Amygdala (tissue), 56 donors: ENCODE data around the gene ADD1.

Experiments
- DNase-seq, 56 donors: peaks; one replicate each; lab custom pipeline; 2025; lab: John Stamatoyannopoulos, UW

Gene ADD1

DNA sequence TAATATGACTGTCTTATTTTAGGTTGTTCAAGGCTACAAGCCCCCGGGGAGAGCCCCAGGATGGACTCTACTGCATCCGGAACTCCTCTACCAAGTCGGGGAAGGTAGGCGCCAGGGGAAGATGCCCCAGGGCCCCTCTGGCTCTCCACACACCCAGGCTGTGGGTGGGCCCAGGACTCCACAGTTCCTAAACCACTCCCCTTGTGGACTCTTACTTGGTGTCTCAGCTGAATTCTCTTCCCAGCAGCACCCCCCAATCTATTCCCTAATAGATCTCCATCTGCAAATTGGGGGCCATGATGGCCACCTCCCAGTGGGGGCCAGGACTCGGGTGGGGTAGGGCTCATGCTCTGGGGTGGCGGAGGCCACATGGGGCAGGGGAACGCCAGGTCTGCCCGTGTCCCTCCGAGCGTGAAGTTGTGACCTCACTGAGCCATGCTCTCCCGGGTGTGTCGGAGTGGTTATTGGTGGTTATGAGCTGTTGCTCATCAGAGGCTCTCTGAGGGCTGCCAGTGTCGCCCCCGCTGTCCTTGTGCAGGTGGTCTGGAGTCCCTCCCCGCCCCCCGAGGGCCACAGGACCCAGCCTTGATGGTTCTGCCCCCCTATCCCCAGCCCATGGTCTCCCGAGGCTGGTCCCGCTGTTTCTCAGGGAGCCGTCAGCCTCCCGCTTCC is 11.2 kb upstream of the ADD1 start:
- no peak for DNase-seq

DNA sequence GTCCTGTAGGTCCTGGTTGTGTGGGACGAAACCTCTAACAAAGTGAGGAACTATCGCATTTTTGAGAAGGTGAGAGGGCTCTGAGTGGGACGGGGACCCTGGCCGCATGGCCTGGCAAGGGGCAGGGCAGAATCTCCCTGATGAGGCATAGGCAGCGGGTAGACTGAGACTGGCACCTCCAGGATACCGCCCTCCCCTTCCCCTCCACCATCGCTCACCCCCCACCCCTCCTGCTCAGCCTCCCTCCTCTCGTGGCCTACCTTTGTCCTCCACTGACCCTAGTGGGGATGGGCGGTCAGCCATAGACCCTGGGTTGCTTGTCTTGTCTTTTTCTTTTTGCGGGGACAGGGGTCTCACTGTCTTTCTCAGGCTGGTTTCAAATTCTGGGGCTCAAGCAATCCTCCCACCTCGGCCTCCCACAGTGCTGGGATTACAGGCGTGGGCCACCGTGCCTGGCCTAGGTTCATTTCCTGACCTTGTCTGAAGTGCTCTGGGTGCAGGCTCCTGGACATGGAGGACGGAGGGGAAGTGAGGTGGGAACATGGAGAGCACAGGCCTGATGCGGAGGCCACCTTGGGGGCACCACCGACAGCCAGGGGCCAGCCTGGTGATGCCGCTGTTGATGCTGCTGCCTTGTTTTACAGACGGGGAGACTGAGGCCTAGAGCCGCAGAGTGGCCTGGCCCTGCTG is 10.5 kb upstream of the ADD1 start:
- DNase-seq: no peak

DNA sequence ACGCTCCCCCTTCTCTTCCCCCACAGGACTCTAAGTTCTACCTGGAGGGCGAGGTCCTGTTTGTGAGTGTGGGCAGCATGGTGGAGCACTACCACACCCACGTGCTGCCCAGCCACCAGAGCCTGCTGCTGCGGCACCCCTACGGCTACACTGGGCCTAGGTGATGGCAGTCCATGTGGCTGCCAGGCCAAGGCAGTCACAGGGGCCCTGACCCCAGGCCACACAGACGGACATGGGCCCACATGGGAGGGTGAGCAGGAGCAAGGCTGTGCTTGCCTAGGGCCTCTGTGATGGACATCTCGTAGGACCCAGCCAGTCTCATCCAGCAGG is 10.0 kb upstream of the ADD1 start:
- DNase-seq: no peak

DNA sequence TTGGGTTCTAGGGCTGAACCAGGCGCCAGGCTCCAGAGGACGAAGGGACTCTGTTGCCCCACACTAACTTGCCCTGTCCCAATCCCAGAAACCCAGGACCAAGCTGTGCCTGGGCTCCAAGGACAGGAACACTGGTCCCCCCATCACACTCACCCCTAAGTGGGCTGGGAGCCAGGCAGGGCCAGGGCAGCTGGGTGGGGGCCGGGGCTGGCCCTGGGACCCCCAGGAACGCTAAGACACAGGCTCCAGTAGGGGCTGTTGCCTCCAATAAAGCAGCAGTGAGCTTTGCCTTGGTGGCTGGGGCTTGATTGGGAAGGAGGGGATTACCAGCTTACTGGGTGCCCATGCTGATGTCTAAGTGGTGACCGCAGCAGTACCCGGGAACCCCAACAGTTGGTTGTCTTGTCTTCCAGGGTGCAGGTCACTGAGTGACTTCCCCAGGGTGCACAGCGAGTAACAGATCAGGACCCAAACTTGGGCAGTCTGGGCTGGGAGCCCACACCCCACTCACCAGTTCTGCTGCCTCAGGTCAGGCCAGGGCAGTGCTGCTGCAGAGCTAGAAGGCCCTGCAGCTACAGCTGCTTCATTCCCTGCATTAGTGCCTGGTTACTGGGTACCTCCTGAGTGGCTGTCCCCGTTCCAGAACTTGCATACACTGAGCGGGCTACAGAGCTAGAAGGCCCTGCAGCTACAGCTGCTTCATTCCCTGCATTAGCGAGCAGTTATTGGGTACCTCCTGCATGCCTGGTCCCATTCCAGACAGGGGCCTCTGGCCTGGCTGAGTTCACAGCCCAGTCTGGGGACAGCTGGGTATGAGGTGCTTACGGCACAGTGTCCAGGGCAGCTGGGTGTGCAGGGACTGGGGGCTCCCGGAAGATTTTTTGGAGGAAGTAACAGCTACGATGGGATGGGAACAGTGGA is 9.4 kb upstream of the ADD1 start:
- no peak for DNase-seq

DNA sequence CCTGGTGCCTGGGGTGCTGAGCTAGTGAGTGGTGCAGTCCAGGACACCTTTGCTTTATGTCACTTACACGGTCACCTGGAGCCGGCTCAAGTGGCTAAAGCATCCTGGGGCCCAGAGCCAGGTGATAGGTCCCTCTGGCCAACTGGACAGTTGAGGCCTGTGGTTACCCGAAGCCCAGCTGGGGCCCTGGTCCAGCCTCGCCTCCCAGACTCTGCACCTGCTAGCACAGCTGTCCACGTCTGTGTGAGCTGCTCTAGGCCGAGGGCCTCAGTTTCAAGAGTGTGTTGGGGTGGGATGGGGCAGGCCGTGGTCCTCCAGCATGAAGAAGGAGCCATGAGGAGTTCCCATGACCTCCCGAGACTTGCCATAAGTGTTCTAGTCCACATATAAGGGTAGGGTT is 7.7 kb upstream of the ADD1 start:
- DNase-seq: no peak

DNA sequence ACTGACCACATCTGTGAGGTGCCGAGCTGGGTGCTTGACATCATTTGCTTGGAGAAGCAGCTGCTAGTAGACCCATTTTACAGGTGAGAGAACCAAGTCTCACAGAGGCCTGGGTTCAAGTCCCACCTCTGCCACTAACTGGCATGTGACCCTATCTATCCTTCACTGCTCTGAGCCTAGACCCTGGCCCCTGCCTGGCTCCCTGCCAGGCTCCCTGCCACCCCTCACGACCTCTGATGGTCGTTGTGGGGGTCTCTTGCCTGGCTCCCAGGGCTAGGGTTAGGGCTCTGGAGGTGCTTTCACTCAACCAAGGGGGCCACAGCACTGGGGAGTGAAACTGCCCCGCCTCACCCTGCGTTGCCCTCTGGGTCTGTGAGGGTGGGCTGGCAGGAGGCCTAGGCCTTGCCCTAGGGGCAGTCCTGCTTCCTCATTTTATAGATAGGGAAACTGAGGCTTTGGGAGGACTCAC is 7.2 kb upstream of the ADD1 start:
- no peak for DNase-seq

DNA sequence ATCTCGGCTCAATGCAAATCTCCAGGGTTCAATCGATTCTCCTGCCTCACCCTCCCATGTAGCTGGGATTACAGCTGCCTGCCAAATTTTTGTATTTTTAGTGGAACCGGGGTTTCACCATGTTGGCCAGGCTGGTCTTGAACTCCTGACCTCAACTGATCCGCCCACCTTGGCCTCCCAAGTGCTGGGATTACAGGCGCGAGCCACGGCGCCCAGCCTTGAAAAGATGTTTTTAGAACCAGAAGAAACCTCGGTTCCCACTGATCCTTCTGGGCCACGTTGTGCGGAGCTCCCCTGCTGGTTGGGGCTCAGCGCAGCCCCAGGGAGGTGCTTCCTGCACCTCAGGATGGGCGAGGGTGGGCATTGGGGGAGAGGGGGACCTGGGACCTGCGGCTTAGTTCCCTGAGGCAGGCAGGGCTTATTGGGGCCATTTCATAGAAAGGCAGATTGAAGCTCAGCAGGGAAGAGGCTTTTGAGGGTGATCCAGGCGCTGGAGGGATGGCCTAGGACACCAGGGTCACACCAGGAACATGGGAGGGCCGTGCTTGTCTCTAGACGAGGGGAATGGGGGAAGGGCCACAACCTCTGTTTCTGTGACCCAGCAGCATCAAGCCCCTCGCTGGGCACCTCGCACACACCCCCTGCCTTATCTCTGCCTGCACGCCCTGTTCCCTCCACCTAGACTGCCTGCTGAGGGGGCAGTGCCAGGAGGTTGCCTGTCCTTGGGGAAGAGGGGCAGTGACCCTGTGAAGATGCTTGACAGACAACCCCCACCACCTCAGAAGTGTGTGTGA is 6.3 kb upstream of the ADD1 start:
- no peak for DNase-seq

DNA sequence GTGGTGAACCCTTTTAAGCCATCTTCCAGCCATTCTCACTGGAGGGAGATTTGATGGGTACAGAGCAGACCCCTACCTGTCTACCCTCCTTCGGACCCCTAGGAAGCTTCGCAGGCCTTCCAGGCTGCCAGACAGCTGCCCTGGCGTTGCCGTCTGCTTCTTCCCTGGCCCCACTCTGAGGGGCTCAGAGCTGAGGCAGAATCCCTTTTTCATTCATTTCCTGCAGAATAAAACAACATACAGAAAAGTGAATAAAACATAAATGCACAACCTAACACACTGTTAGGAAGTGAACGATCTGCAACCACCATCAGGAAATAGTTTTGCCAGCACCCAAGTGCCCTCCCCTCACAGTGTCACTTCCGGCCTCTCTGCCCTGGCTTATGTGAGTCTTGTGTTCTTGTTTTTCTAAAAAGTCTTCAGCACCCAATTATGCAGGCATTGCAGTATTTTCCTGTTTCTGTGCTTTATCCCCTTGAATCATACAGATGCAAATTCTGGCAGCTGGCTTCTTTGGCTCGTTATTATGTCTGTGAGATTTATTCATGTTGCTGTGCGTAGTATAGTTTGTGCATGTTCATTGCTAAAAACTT is 5.6 kb upstream of the ADD1 start:
- peak in 14 of 56 donors; percentile 11 to 58 (median 32) for DNase-seq

DNA sequence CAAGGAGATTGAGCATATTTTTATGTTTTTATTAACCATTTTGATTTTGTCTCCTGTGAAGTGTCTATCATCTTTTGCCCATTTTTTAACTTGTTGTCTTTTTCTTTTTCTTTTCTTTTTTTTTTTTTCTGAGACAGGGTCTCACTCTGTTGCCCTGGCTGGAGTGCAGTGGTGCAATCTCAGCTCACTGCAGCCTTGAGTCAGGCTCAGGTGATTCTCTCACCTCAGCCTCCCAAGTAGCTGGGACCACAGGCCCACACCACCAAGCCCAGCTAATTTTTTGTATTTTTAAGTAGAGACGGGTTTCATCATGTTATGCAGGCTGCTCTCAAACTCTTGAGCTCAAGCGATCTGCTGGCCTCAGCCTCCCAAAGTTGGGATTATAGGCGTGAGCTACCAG is 4.6 kb upstream of the ADD1 start:
- DNase-seq: no peak

DNA sequence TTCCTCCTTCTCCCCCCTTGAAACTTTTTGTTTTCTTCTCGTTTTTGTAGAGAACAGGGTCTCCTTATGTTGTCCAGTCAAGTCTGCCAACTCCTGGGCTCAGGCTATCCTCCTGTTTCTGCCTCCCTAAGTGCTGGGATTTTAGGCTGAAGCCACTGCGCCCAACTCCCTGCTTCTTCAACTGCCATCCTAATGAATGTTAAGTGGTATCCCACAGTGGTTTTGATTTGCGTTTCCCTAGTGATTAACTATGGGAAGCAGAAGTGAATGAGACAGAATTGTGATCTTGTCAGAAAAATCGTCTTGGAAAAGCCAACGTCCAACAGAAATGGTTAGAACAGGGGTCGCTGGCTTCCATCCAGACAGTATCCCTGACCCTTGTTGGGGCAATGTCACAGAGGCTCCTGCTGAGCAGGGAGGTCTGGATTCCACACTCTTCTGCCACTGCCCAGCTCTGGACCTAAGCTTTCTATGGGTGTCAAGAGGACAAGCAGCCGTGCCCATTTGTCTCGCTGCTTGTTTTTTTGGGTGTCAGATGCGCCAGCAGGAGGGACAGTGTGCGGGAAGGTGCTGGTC is 869 bp upstream of the ADD1 start:
- DNase-seq: peak in 4 of 56 donors; percentile 29 to 59 (median 42)

DNA sequence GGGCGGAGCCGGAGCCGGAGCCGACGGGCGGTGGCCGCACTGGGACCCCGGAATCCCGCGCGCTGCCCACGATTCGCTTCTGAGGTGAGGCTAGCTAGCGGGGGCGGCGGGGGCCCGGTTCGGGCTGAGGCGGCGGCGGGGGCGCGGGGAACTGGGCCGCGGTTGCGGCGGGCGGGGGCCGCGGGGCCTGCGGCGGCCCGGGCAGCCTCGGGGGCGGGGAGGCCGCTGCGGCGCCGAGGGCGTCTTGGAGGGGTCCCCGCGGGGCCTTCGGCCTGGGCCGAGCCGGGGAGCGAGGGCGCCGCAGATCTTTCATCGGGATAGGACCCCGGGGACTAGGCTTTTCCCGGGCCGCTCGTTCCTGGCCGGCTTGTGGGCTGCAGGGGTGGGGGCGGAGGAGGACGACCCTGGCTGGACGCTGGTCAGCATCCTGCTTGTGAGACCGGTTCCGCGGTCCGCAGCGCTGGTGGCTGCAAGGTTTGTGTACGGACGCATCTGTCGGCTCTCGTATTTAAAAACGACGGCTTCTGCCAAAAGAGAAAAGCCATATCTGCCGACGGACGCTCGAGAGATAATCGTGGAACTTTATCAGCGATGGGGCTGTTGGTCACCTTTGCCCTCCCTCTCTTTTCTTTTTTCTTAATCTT is 419 bp downstream of the ADD1 start:
- DNase-seq: peak in 6 of 56 donors; percentile 27 to 61 (median 41)

DNA sequence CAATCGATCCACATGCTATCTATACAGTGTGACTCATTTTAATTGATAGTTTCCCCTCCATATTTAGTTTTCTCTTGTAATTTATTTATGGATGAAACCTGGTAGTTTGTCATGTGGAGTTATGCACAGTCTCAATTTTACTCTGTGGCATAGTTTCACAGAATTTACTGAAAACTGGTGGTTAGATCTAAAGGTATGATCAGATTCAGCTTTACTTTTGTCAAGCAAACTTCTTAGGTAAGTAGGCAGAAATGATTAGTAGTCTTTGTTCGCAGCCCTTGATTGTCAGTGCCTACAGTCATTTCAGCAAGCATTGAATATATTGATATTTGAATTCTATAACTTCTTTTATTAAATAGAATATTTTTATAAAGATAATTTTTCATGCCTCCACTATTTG is 2.5 kb downstream of the ADD1 start:
- no peak for DNase-seq

DNA sequence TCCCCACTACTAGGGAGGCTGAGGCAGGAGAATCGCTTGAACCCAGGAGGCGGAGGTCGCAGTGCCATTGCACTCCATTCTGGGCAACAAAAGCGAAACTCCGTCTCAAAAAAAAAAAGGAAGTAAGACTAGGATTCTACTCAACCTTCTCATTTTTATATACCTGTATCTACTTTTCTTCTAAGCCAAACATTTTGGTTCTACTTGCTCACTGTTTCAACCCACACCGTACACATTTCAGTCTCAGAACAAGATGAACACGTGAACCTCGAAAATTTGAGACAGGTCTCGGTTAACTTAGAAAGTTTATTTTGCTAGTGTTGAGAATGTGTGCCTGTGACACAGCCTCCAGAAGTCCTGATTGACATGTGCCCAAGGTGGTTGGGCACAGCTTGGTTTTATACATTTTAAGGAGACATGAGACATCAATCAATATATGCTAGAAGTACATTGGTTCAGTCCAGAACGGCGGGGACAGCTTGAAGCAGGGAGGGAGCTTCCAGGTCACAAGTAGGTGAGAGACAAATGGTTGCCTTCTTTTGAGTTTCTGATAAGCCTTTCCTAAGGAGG is 3.7 kb downstream of the ADD1 start:
- DNase-seq: no peak

DNA sequence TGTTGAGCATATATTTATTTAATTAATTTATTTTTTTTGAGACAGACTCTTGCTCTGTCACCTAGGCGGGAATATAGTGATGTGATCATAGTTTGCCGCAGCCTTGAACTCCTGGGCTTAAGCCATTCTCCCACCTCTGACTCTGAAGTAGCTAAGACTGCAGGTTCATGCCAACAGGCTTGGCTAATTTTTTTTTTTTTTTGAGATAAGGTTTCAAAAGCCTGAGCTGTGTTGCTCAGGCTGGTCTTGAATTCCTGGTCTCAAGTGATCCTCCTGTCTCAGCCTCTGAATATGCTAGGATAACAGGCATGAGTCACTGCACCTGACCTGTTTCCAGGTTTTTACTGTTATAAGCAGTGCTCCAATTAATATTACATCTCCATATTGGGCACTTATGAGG is 4.8 kb downstream of the ADD1 start:
- DNase-seq: no peak

DNA sequence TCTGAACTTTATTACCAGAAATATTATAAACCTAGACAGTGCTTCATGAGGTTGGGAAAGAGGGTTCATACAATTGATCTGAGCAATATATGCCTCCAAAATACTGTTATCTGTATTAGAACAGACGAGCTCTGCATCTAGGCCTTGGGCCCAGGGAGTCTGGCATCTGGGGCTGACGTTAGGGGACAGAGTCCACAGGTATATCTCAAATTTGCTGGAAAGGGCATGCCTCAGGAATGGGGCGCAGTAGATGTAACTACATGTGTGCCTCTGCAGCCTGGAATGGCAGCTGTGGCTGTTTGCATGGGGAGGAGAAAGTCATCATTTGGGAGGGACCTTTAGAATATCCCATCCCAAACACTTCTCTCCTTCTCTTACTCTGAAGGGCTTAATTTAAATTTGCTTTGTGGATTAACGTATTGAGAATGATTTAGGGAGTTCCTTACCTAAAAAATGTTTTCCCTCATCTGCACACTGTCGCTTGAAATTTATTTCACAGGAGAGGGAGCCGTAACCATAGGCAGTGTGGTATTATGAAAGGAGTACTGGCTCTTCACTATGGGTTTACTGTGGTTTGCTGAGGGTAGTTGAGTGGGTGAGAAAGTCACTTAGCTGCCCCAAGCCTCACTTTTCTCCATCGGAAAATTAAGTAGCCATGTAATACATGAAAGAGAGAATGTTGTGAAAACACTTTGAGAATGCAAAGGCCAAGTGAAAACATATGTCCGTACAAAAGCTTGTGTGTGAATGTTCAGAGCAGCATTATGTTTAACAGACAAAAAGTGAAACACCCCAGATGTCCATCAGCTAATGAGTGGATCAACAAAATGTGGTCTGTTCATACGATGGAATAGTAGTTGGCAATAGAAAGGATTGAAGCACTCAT is 5.9 kb downstream of the ADD1 start:
- no peak for DNase-seq

DNA sequence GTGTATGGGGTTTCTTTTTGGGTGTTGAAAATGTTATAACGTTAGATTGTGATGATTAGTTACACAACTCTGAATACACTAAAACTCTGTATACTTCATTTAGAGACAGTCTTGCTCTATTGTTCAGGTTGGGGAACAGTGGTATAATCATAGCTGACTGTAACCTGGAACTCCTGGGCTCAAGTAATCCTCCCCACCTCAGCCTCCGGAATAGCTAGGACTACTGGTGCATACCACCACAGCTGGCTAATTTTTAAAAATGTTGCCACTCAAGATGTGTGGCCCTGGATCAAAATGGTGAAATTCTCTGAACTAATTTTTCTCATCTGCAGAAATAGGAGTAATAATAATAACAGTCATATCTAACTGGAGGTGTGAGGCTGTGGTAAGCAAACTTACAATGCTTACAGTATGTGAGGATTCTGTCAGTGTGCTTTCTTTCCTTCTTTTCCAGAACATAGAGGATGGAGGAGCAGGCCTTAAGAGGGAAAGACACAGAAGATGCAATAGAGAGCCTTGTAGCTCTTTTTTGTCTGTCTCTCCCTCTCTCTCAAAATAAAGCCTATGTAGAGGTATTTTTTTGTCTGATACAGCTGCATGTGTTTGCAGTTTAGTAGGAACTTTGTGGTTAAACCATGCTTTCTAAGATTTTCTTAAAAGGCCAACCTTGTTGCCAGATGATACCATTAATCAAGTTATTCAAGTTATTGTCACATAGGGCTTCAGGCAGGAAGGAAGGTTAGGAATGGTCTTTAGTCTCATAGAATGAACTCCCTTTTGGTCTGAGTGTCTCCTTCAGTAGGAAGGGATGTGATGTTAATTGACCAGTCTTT is 7.5 kb downstream of the ADD1 start:
- no peak for DNase-seq

DNA sequence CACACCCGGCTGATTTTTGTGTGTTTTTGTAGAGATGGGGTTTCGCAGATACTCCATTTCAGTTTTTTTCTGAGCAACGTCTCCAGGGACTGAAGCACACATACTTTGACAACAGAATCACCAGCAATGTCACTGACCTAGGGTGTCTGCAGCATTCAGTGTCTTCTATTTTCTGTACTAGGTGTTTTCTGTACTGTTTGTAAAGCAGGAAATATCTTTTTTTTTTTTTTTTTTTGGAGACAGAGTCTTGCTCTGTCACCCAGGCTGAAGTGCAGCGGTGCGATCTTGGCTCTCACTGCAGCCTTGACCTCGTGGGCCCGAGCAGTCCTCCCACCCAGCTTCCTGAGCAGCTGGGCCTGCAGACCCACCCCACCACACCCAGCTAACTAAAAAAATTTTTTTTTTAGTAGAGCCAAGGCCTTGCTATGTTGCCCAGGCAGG is 8.9 kb downstream of the ADD1 start:
- DNase-seq: no peak
